Putamen (tissue), 1 donor: ENCODE results near the gene CLMN.
"Not testable (repeated sequence)": the region's sequence is repeated elsewhere in the genome, so short reads cannot be mapped to it uniquely, and the experiment has no call there.

Source experiments
- DNase-seq: peaks from one replicate; pipeline ENCODE4 v3.0.0-alpha.2; 2016; ENCODE audit warnings: low spot score

CLMN gene

DNA sequence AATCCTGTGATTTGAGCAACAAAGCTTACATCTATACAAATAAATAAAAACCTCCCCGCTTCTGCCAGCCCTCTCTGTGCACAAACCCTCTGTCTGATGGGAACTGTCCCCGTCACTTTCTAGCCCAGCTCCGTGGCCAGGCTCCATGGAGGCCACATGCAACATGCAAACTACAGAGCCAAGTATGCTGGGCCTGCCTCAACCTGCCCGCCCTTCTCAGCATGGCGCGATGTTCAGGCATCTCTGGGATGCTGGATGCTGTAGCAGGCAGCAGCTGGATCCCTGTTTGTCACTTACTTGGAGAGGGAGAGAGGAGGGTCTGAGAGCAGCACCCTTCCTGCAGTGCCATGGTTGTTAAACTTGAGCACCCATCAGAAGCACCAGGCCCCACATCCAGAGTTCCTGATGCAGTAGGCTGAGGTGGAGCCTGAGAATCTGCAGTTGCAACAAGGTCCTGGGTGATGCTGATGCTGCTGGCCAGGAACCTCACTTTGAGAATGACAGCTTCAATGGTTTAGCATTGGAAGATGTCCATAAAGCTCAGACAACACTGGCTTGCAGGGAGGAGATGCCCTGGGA, 32.4 kb downstream of the CLMN start:
- DNase-seq = no peak

DNA sequence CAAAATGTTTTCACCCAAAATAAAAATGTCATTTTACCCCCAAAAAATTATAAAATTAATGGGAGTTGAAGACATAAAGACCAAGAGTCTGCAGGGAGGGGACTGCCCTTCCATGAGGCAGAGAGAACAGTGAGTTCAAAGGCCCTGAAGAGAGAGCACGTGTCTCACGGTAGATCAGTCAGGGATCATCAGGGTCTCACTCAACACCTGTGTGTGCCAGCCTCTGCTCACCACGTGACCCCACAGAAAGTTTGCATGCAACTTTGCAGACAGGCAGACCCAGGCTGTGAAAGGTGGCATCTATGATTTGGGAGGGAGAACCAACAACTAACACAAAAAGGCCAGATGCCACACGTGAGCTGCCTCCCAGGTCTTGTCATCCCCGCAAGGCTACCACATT, 33.1 kb downstream of the CLMN start:
- DNase-seq = no peak

DNA sequence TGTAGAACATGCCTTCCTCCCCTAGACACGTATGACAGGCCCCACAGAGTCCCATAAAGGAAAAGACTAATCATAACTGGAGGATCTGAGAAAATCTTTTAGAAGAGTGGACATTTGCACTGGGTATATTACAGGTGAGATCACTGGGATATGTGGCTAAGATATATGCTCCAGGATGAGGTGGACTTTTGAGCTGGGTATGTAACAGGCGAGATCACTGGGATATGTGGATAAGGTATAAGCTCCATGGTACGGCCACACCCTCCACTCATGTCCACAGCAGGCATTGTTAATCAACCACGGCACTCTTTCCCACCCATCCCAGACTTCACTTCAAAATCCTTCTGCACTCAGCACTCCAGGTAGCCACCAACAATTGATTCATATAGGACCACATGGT, 34.1 kb downstream of the CLMN start:
- DNase-seq = no peak

DNA sequence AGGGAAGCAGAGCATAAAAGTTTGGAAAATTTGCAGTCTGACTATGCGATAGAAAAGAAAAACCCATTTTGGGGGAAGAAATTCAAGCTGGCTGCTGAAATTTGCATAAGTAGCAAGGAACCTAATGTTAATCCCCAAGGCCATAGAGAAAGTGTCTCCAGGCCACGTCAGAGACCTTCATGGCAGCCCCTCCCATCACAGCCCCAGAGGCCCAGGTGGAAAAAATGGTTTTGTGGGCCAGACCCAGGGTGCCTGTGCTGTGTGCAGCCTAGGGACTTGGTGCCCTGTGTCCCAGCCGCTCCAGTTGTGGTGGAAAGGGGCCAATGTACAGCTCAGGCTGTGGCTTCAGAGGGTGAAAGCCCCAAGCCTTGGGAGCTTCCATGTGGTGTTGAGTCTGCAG, 35.9 kb downstream of the CLMN start:
- not testable (repeated sequence) for DNase-seq

DNA sequence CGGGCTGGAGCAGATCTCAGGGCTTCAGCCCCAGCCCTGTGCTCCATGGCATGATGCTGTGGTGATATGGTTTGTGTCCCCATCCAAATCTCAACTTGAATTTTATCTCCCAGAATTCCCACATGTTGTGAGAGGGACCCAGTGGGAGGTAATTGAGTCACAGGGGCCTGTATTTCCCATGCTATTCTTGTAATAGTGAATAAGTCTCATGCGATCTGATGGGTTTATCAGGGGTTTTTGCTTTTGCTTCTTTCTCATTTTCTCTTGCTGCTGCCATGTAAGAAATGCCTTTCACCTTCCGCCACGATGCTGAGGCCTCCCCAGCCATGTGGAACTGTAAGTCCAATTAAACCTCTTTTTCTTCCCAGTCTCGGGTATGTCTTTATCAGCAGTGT, 36.7 kb downstream of the CLMN start:
- not testable (repeated sequence) for DNase-seq

DNA sequence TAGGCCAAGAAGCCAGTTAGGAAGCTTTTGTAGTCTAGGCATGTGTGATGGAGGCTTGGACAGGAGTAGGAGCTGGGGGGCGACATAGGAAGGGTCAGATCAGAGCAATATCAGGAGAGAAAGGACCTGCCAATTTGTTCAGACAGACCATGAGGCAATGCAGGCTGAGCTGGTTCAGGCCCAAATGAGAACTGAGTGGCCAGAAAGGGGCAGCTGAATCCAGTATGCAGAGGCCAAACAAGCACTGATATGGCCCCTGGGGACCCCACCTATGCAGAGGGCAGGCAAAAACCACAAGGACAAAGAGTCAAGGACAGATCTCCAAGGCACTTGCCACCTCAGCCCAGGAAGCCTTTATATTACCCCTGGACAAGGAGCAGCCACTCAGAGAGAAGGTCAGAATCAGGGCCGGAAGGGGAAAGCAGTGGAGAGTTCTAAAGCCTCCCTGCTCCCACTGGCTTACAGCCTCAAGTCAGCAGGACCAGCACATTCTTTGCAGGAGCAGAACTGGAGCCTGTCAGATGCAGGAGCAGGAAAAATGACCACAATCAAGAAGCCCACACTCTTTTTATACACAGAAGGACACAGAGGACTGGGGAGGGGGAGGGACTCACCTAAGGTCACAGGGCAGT, 37.2 kb downstream of the CLMN start:
- no peak for DNase-seq

DNA sequence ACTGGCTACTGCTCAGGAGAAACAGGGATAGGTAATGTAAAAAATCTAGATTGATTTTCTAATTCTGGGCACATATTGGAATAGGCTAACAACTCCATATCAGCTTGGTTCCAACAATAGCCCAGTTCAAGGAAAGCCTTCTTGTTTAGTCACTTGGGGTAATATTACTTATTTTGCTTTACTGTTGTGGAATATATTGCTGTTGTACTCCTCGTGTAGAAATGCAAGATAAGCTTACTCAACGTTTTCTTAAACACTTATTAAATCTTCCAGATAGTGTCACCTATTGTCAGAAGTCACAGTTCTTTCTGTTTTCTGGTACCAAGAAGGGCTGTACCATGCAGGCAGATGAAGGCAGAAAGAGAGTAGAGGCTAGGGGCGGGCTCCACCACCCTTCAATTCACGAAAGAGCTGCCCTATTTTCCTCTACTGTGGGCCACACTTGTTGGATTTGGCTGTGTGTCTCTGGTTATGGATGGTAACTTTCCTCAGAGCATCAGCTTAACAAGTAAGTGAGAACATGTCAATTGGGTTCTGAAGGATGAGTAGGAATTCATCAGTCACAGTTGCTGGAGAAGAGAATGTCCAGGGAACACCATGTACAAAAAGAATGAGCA, 38.0 kb downstream of the CLMN start:
- no peak for DNase-seq

DNA sequence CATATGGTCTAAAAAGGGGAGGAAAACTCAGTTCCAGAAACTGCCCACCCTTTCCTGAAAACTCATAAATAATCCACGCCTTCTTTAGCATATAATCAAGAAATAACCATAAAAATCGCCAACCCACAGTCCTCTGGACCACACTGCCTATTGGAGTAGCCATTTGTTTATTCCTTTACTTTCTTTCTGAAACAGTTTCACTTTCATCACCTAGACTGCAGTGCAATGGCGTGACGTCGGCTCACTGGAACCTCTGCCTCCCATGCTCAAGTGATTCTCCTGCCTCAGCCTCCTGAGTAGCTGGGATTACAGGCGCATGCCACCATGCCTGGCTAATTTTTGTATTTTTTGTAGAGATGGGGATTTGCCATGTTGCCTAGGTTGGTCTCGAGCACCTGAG, 44.2 kb downstream of the CLMN start:
- DNase-seq = no peak

DNA sequence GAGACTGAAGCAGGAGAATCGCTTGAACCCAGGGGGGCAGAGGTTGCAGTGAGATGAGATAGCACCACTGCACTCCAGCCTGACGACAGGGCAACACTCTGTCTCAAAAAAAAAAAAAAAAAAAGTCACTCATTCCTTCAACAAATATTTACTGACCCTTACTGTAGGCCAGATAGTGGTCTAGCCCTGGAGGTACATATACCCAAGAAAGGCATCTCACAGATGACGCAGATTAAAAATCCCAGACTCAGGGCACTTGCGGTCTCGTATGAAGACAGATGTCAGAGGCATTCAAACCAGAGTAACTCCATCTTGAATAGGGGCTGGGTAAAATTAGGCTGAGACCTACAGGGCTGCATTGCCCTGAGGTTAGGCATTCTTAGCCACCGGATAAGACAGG, 44.8 kb downstream of the CLMN start:
- DNase-seq = no peak

DNA sequence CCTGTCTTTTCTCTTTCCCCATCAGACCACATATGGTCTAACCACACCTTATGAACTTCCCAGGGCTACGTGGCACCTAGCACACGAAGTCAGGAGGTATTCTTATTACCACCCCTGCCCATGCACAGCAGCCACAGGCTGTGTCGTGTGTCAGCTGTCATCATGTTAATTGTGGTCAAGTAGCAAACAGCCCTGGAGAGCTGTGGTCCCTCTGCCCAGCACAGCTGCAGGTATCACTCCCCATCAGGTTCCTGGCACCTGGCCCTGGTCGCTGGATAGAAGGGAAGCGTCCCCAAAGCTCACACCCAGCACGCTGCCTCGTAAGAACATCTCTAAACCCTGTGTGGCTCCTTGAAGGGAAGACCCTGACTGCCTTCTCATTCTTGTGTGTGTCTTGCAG, 45.4 kb downstream of the CLMN start:
- no peak for DNase-seq

DNA sequence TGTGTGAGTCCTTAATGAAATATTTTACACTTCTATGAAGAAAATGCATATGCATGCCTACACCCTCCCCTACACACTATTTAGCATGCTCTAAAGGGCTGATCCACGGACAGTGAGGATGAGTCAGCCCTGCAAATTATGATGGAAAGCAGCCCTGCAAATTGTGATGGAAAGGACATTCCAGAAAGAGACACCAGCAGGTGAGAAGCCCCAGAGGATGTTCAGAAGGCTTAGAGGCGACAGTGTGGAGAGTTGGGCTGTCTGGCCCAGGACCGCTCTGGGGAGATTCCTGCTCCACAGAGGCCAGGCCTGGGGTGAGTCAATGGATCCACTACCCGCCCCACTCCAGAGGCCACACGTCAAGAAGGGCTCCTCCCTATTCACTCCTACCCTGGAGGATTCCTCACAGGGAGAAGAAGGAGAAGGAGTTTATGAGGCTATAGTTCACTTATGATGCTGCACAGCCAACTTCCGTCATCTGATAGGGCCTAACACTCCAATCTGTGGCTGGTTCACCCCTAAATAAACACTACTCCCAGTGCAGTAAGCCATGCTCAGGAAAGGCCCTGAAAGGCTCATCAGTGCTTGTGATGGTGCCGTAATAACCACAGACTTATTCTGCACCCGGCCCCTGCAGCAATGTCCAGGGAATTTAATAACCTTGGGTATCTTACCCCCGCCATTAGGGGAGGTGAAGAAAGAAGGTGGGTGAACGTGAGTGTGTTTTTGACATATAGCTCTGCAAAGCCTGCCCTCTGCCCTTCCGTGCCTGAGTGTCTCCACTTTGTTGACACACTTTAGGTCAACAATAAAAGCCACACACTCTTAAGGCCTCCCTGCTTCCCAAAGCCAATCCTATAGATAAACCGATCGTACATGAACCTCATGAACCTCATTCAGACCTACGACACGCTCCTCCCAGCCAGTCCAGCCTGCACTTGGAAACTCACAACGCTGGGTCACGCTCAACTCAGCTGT, 46.4 kb downstream of the CLMN start:
- no peak for DNase-seq

DNA sequence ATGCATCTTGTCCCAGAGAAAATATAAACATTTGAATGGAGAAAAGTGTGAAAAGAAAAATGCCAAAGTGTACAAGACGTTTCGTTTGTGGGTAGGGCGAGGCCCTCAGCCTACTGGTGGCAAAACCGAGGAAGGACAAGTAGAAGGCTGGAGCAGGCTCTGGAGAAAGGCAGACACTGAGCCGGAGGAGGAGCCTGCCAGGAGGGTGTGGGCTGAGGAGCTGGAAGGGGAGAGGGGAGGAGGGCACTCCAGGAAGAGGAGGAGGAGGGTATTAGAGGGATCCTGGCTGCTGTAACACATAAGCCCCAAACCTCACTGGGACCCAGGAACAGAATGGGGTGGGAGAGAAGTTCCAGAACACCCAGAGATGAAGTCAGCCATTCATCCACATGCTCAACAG, 47.7 kb downstream of the CLMN start:
- DNase-seq = no peak

DNA sequence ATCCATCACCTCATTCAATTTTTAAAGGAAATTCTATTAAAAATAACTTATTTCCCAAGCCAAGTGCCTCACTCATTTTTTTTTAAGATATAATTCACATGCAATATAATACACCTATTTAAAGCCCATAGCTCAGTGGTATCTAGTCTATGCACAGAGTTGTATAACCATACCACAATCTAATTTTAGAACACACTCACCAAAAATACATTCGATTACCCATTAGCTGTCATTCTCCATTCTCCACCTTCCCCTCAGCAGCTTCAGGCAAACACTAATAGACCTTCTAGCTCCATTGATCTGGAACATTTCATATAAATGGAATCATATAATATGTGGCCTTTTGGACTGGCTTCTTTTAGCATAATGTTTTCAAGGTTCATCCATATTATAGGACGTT, 49.5 kb downstream of the CLMN start:
- no peak for DNase-seq

DNA sequence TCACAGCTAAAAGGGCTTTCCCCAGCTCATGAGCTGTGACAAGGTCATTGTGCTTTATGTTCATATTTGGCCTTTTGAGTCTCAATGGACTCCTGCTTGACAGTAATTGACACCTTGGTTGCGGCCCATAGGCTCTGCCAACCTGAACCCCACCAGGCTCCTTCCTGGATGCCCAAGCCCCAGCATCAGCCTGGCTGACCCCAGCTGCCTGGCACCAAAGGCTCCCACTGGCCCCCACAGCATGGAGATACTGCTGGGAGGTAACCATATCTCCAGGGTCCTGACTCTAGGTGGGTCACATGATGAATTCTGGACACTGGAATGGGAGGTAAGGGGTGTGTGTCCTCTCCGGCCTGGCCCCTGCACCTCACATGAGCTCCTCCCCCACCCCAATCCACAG, 50.2 kb downstream of the CLMN start:
- DNase-seq = no peak

DNA sequence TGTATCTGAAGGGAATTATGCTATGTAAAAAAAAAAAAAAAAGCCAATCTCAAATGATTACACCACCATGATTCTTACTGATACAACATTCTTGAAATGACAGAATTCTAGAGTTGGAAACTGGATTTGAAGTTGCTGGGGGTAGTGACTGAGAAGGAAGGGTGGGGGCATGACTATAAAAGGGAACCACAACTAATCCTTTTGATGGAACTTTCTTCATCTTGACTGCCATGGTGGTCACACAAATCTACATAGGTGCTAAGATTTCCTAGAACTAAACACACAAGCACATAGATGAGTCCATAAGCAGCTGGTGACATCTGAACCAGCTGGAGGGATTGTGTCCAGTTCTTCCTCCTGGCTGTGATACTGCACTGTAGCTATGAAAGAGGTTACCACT, 51.4 kb downstream of the CLMN start:
- DNase-seq = no peak

DNA sequence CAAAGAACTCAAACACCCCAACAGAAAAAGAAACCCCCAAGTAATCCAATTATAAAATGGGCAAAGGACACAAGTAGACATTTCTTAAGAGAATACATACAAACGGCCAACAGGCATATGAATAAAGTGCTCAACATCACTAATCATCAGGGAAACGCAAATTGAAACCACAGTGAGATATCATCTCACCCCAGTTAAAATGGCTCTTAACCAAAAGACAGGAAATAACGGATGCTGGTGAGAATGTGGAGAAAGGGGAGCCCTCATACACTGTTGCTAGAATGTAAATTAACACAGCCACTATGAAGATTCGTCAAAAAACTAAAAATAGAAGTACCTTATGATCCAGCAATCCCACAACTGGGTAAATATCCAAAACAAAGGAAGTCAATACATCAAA, 52.4 kb downstream of the CLMN start:
- DNase-seq = no peak

DNA sequence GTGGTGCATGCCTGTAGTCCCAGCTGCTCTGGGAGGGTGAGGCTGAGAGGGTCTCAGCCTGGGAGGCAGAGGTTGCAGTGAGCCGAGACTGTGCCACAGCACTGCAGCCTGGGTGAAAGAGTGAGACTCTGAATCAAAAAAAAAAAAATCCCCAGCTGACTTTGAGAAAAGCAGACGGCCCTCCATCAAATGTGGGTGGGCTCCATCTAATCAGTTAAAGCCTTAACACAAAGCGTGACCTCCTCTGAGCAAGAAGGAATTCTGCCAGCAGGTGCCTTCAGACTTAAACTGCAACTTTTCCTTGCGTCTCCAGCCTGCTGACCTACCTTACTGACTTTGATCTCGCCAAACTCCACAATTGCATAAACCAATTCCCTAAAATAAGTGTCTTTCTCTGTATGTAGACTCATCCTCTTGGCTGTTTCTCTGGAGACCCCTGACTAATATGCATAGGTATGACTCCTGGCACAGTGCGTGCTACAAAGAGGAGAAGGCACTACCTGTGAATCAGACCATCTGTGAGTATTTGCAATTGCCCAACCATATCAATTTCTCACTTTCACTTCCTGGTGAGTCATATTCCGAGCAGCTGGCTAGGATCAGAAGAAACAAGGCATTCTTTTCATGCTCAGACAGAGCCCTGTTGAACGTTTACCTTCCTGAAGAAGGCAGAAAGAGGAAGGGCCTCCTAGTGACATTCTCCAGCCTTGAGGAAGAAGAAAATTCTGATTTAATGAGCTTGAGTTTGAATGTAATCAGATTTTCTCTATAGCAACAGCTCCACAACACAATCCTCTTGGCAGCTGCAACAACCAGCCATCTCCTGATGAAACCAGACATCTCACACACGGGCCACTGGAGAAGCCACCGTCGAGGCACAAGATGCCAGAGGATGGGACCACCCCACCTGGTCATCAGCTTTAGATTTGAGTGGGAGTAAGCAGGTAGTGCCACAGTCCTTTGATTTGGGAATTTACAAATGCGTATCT, 54.3 kb downstream of the CLMN start:
- no peak for DNase-seq

DNA sequence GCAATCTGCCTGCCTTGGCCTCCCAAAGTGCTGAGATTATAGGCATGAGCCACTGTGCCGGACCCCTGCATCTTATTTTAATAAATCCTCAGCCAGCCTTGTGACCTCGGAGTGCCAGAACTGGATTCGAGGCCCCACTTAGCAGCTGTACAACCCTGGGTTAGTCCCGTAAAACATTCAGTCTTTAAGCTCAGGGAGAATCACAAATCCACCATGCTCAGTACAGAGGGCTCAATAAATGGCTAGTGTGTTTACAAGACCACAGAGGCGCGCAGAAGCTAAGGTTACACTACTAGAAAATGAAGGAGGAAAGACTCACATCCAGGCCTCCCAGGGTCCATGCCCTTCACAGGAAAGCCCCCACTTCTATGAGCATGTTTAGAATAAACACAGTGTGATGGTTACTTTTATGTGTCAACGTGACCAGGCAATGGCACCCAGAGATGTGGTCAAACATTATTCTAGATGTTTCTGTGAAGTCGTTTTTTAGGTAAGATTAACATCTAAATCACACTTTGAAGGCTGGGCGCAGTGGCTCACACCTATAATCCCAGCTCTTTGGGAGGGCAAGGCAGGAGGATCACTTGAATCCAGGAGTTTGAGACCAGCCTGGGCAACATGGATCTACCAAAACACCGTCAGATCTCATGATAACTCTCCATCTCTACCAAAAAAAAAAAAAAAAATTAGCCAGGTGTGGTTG, 55.3 kb downstream of the CLMN start:
- no peak for DNase-seq

DNA sequence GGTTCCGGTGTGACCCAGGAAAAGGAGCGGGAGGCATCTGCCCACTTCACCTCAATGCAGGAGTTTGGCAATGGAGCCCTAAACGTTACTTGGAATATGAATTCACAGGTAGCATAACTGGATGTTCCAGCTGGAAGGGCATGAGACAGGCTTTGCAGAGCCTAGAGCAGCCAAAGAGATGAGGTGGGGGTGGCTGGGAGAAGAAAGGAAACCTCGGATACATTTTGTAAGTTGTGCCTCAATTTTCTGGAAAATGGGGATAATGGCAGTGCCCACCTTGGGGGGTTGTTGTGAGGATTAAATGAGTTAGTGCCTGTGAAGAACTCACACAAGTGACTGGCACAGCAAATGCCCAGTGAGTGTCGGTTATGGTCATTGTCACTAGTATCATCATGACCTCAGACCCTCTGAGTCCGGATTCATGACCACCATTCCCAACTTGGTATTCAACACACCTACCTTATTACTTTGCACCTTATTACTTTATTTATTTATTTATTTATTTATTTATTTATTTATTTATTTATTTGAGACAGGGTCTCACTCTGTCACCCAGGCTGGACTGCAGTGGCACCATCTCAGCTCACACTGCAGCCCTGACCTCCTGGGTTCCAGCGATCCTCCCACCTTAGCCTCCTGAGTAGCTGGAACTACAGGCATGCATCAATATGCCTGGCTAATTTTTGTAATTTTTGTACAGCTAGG, 56.0 kb downstream of the CLMN start:
- no peak for DNase-seq

DNA sequence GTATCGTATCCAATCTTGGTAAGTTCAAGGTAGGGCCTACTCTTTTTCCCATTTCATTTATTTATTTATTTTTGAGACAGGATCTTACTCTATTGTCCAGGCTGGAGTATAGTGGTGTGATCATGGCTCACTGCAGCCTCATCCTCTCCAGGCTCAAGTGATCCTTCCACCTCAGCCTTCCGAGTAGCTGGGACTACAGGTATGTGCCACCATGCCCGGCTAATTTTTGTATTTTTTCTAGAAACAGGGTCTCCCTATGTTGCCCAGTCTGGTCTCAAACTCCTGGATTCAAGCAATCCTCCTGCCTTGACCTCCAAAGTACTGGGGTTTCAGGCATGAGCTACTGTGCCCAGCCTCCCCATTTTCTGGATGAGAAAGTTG, 57.2 kb downstream of the CLMN start:
- DNase-seq = no peak
